Motor neuron (in vitro differentiated cells): Measurements from ENCODE around the gene SCAP. TPM values are rescaled to one million over a fixed set of nuclear protein-coding genes. Genes with fewer than 3 reads are reported as not detected.

Experiments used
- ATAC-seq, 8 experiments: fragments of 200-7000 bp; cut with Tn5 transposase; replicated peaks in 6 of 8; 2 replicates each; pipeline ENCODE4 v1.8.0; 2021; ENCODE audit warnings: mild to moderate bottlenecking in 8 of 8, moderate library complexity in 8 of 8
- H3K27ac ChIP-seq, 2 donors: fragments of 250-450 bp; sonication (Bioruptor Pico); 2 replicates each; pipeline ENCODE4 v1.9.0; 2021; ENCODE audit warnings: antibody characterized with exemption in 2 of 2, mild to moderate bottlenecking in 2 of 2, moderate library complexity in 1 of 2
- H3K4me1 ChIP-seq, 2 donors: fragments of 250-450 bp; sonication (Bioruptor Pico); replicated peaks in 1 of 2; 2 replicates each; pipeline ENCODE4 v1.6.1; 2021; ENCODE audit warnings: antibody characterized with exemption in 2 of 2, mild to moderate bottlenecking in 2 of 2, moderate library complexity in 1 of 2
- H3K4me3 ChIP-seq, 5 donors: fragments of 250-450 bp; sonication (Bioruptor Pico); 2 replicates each; pipeline ENCODE4 v1.9.0; 2021; ENCODE audit warnings: antibody characterized with exemption in 5 of 5, mild to moderate bottlenecking in 5 of 5, moderate library complexity in 4 of 5
- WGBS, 10 experiments: fragments of 450-650 bp; shearing (Covaris generic); methylation state at CpG; one replicate each; pipeline ENCODE4 v1.0.0; 2022; 5-methylcytosine and 5-hydroxymethylcytosine counted together
- in situ Hi-C, 9 experiments: fragments of 400-800 bp; cut with MboI; loops; one replicate each; pipeline ENCODE4 v1.15.0; 2021; ENCODE audit warnings: low sequenced_read_pairs in 9 of 9, low pct_unique_long_range_greater_than_20kb in 2 of 9; ENCODE audit not compliant: unreplicated experiment in 9 of 9
- total RNA-seq, 8 experiments: library from RNA; unstranded; fragments of 300-600 nt; gene quantifications; 2 replicates each; pipeline versions ENCODE4 v1.2.3 to v1.2.4, GENCODE V29; 2022

Gene SCAP
- total RNA-seq, 8 experiments from 2014 or later, result 37.3 to 75.9 (median 48.8) TPM

- H3K4me1 ChIP-seq, result peaks cover 4 to 5% of the 10 kb centered on the region in 2 donors
- in situ Hi-C loops, result no loop called here
- no peak overlapping the region for H3K4me3 ChIP-seq
- H3K27ac ChIP-seq, result no peak overlapping the region
- ATAC-seq, result peak in 1 of 8 experiments; percentile 3
- 50 to 100% (median 77%) methylated on average over 1 to 9 of the region's 15 CpGs; no CpG with 5 or more reads in 1 of the 10 experiments for WGBS, 10 experiments
Observed at GRCh38 chr3:47424434-47425382, 51.0 kb downstream of the SCAP start.

- peaks cover 4 to 5% of the 10 kb centered on the region in 2 donors for H3K4me1 ChIP-seq
- no peak overlapping the region for H3K4me3 ChIP-seq
- ATAC-seq, result no peak
- in situ Hi-C loops, result no loop called here
- WGBS, 10 experiments, result 50 to 100% (median 98%) methylated on average over 1 to 6 of the region's 8 CpGs; no CpG with 5 or more reads in 2 of the 10 experiments
- H3K27ac ChIP-seq, result no peak overlapping the region
Observed at GRCh38 chr3:47423548-47424145, 52.1 kb downstream of the SCAP start.

GRCh38 chr3:47422743-47423142 is 53.0 kb downstream of the SCAP start:
- no peak overlapping the region for H3K27ac ChIP-seq
- ATAC-seq, result no peak
- in situ Hi-C loops, result no loop called here

DNA sequence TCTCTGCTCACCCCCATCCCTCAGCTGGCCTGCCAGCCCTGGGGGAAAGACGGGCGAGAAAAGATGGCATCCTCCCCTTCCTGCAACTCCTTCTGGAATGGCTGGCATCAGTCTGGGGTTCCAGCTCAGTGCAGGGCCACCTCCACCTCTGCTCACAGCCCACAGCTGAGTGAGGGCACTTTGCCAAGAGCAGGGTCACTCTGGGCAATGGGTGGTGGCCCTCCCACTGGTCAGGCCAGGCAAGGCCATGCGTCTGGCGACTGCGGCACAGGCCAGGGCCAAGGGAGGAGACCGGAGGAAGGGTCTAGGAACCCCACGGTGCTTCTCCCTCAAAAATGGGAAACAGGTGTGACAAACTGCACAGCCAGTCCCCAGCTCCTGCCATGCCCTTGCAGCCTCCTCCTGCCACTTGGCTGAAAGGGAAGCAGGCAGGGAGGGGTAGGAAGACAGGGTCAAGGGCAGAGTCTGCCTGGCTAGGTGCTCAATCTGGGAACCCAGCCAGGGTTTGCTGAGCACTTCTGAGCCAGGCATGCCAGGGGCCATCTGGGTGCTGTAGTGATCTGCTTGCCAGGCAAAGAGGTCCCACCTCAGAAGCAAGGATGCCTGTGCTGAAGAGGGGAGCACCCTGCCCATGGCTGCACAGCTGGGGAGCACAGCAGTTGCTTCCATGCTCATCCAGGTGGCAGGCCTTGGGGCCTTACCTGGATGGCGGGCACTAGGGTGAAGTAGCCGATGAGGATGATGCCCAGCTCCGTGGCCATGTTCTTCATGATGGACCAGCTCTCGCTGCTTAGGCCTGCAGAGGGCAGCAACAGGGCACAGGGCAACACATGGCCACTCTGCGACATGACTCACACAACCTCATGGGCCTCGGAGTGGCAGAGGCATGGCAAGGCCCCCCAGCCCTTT is 53.7 kb downstream of the SCAP start:
- WGBS, 10 experiments, result 50 to 83% (median 77%) methylated on average over 1 to 5 of the region's 13 CpGs; no CpG with 5 or more reads in 5 of the 10 experiments
- peak in 1 of 8 experiments; percentile 5 for ATAC-seq
- Histone ChIP-seq H3K27ac (peak overlapping the region in 1 of 2 donors; percentile 38), H3K4me3 (no peak overlapping the region), H3K4me1 (peaks cover 4 to 5% of the 10 kb centered on the region in 2 donors)
- in situ Hi-C loops, result no loop called here

More at GRCh38 chr3:47422743-47423142, 53.0 kb downstream of the SCAP start:
- Histone ChIP-seq H3K4me1 (peaks cover 4 to 5% of the 10 kb centered on the region in 2 donors), H3K4me3 (no peak overlapping the region)
- 80 to 100% (median 90%) methylated on average over 2 to 7 of the region's 9 CpGs; no CpG with 5 or more reads in 3 of the 10 experiments for WGBS, 10 experiments

DNA sequence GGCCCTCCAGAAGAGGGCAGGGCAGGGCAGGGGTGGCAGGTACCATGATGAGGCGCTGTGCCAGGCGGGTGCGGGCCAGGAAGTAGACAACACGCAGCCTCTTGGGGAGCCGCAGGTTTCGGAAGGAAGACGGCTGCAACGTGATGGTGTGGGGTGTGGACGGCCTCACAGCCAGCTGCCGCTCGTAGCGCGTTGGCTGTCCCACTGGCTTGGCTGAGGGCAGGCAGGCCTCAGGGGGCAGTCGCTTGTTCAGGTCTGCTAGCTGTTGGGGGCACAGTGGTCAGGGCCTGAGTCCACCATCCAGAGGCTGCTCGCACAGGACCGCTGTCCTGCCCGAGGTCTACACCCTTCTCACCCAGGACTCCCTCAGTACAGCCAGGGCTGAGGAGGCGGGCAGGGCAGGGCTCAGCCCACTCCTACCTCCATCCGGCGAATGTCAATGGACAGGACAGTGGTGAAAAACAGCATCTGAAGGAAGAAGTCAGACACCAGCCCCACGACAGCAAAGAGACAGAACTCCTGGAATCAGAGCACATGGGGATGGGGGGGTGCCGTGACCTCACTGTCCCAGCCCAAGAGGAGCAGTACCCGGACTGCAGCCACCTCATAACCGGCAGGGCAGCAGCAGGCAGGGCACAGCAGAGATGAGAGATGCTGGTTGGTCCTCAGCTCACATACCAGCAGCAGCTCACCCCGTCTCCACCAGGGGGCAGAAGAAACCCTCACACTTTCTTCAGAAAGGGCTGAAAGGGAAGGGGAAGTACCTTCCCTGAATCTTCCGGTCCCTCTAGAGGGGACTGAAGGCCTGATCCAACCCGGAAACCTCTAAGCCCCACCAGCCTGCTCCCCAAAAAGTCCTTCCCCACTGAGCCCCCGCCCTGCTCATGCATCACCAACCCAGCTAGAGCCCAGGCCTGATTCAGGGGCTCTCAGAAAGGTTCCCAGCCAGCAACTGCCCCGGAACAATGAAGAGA is 54.9 kb downstream of the SCAP start:
- in situ Hi-C loops, result no loop called here
- peak overlapping the region; percentile 15 to 38 for H3K27ac ChIP-seq

GRCh38 chr3:47420044-47420430 is 55.7 kb downstream of the SCAP start:
- H3K27ac ChIP-seq, result no peak overlapping the region
- 63 to 100% (median 100%) methylated on average over 1 to 3 of the region's 5 CpGs; no CpG with 5 or more reads in 6 of the 10 experiments for WGBS, 10 experiments
- in situ Hi-C loops, result no loop called here

More for the DNA sequence above, 54.9 kb downstream of the SCAP start:
- peak; percentile 69 to 91 (median 77) for ATAC-seq
- Histone ChIP-seq H3K4me1 (peaks cover 4 to 5% of the 10 kb centered on the region in 2 donors), H3K4me3 (no peak overlapping the region)
- WGBS, 10 experiments, result 10 to 100% (median 66%) methylated on average over 2 to 12 of the region's 29 CpGs; no CpG with 5 or more reads in 4 of the 10 experiments

DNA sequence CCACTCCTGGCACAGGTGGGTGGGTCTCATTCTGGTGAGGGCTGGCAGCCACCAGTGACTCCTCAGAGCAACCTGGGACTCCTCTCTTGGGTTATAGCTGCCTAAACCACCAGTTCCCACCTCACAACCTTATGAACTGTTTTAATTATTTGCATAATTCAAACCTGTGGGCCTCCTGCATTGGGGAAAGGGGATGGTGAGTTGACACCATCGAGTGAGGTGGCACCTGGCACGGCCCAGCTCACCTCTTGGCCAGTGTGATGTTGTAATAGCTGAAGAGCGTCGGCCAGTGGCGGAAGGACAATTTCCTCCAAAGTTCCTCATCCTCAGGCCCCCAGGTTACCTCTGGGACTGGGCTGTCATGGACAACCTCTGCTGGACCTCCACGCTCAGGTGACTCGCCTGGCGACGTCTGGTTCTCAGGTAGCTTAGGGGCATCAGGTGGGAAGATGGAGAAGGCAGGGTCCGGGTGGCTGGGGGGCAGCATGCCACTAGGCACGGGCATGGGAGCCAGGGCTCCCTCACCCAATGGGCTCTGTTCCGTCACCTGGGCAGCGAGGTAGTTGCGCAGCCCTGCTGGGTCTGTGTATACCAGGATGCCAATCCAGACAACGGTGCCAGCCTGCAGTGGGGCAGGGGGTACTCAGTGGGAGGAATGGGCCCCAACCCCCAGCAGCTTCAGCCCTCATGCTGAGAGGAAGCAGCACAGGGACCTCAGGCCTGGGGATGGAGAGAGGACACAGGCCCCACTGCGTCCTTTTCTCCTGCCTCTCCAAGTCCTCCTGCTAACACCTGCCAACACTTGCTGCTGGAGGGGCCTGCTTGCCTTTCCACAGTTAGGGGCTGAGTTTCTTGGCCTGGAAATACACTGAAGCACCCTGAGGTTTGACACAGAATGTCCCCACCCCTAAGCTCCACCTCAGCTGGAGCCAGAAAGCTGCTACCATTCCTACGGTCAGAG is 56.4 kb downstream of the SCAP start:
- no peak for ATAC-seq
- Histone ChIP-seq H3K4me3 (no peak overlapping the region), H3K4me1 (peaks cover 4 to 5% of the 10 kb centered on the region in 2 donors), H3K27ac (no peak overlapping the region)
- in situ Hi-C loops, result no loop called here
- 89 to 100% (median 93%) methylated on average over 1 to 6 of the region's 17 CpGs; no CpG with 5 or more reads in 5 of the 10 experiments for WGBS, 10 experiments

More at GRCh38 chr3:47420044-47420430, 55.7 kb downstream of the SCAP start:
- Histone ChIP-seq H3K4me1 (peaks cover 4 to 5% of the 10 kb centered on the region in 2 donors), H3K4me3 (no peak overlapping the region)
- no peak for ATAC-seq

DNA sequence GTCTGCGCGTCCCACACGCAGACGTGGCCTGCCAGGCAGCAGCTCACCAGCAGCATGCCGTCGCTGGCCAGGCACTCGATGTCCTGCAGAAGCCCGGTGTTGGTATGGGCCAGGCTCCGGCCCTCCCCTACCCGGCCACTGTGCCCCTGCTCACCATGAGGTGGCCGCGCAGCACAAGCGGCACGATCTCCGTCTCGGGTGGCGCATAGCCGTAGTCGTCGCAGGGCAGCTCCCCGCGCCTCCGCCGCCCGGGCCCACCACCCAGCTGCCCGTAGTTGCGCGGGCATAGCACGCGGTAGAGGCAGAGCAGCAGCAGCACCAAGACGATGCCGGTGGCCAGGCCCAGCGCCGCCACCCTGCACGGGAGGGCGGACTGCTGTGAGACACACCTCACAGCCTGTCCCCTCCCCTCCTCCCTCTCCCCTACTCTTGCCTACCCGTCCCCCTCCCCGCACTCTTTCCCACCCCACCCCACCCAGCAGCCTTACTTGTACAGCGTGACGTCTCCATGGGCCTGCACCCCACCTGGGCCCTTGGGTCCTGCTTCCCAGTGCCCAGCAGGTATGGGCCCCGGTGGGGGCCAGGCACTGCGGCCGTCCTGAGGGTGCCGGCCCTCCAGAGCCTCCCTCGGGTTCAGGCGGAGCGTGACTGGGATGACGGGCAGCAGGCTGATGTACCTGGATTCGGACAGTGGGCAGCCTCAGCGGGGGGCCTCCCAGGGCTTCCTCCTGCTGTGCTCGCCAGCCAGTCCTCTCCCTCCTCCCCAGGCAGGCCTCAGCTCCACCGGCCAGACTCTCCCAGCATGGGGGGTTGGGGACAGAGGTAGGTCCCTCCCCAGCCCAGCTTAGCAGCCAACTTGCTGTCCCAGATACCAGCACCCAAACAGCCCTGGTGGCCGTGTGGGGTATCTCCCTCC is 57.3 kb downstream of the SCAP start:
- Histone ChIP-seq H3K27ac (no peak overlapping the region), H3K4me1 (peaks cover 4 to 5% of the 10 kb centered on the region in 2 donors), H3K4me3 (no peak overlapping the region)
- in situ Hi-C loops, result no loop called here
- peak in 3 of 8 experiments; percentile 1 to 3 (median 2) for ATAC-seq
- 80% methylated on average over 1 to 2 of the region's 53 CpGs; no CpG with 5 or more reads in 8 of the 10 experiments for WGBS, 10 experiments

DNA sequence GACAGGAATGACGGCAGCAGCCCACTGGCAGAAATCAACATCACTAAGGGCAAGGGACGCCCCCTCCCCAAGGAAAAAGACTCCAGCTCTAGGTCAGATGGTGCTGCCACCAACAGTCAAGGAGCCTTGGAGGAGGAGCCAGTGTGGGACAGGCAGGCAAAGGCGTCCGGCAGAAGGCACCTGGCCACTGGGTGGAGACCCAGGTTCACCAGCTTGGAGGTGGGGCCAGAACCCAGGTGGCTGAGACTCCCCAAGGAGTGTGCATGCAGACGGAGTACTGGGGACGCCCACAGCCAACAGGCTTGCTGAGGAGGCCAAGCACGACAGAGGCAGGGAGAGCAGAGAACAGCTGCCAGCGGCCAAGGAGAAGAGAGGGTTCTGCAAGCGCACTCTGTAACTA is 59.7 kb downstream of the SCAP start:
- ATAC-seq, result no peak

More for the DNA sequence above, 59.7 kb downstream of the SCAP start:
- Histone ChIP-seq H3K27ac (no peak overlapping the region), H3K4me3 (no peak overlapping the region), H3K4me1 (no peaks in the 10 kb centered on the region)
- 25 to 100% (median 81%) methylated on average over 1 to 7 of the region's 9 CpGs; no CpG with 5 or more reads in 4 of the 10 experiments for WGBS, 10 experiments
- in situ Hi-C loops, result no loop called here
